Right cardiac atrium (tissue), 5 donors: Measurements from ENCODE around the gene BEGAIN. TPM values are rescaled to one million over a fixed set of nuclear protein-coding genes. Genes with fewer than 3 reads are reported as not detected.

Source experiments
- ATAC-seq, 2 donors: fragments of 200-7000 bp; cut with Tn5 transposase; one replicate each; pipeline versions ENCODE4 v1.8.0 to v1.9.1; 2020; ENCODE audit warnings: moderate library complexity in 2 of 2, mild to moderate bottlenecking in 1 of 2
- DNase-seq, 3 donors: peaks; one replicate each; pipeline ENCODE4 v3.0.0-alpha.2; 2020
- H3K27ac ChIP-seq: one replicate; pipeline ENCODE4 v1.5.1; 2013; ENCODE audit warnings: mild to moderate bottlenecking, low read length, control low read depth, moderate library complexity
- H3K27me3 ChIP-seq: one replicate; pipeline ENCODE4 v1.6.1; 2013; ENCODE audit not compliant: control insufficient read depth, insufficient read depth
- H3K4me1 ChIP-seq: one replicate; pipeline ENCODE4 v1.6.1; 2013; ENCODE audit warnings: low read length; ENCODE audit not compliant: control insufficient read depth, insufficient read depth
- H3K4me3 ChIP-seq: one replicate; pipeline ENCODE4 v1.5.1; 2013; ENCODE audit warnings: low read length, control low read depth
- H3K9me3 ChIP-seq: one replicate; pipeline ENCODE4 v1.6.1; 2013; ENCODE audit warnings: low read length; ENCODE audit not compliant: control insufficient read depth
- WGBS: extraction: QIAGEN DNeasy Blood & Tissue Kit; methylation state at CpG from one replicate; pipeline ENCODE4 v1.1.7; 2013; 5-methylcytosine and 5-hydroxymethylcytosine counted together
- intact Hi-C, 4 donors: fragments of 100-400 bp; cut with DNase I; formaldehyde crosslinking; loops; one replicate each; pipeline versions ENCODE4 v1.11.0 to v1.14.0; 2022 to 2023
- polyA plus RNA-seq: library from polyadenylated mRNA; stranded (reverse); fragments of 200-250 nt; gene quantifications from one replicate; pipeline ENCODE4 v1.2.3, GENCODE V29; 2013
- total RNA-seq, 4 donors: library from RNA; stranded (reverse); fragmentation: NEBNext Ultra II Directional; extraction: Animal tissue kit (Norgen Biotek cat#: 25700); gene quantifications; one replicate each; pipeline ENCODE4 v1.2.1, GENCODE V29; 2021
- donor health status: healthy with polysubstance abuse.
- donor health status: DM: no; HTN: yes; CAD: no.
- donor health status: DM: no; HTN: no; CAD: no.
- donor health status: DM: no; HTN: yes; CAD: no; lungs with severe emphysema.
- donor health status: DM: yes; HTN: yes; CAD: no.

The BEGAIN gene
- total and polyA plus RNA-seq, 5 donors: 1.4 to 2.7 (median 1.6) TPM

DNA sequence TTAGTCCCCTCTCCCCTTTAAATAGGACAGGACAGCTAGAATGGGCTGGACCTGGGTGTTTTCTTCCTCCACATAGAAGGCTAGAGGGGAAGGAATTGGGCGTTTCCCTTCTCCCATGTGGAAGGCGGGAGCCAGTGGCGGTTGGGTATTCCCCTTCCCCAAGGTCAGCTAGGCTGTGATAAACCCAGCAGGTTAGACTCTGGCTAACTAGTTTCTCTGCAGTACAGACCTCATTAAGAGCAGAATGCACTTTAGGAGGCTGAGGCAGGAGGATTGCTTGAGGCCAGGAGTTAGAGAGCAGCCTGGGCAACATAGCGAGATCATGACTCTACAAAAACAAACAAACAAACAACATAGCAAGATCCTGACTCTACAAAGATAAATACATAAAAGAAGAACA is 92.6 kb downstream of the BEGAIN start:
- DNase-seq (no peak), ATAC-seq (no peak)
- 84% methylated on average over 4 of the region's 4 CpGs for WGBS
- intact Hi-C loops: no loop called here
- Histone ChIP-seq H3K4me1 (no peaks in the 10 kb centered on the region), H3K4me3 (no peak overlapping the region), H3K9me3 (no peaks in the 10 kb centered on the region), H3K27me3 (no peaks in the 10 kb centered on the region), H3K27ac (no peak overlapping the region)

DNA sequence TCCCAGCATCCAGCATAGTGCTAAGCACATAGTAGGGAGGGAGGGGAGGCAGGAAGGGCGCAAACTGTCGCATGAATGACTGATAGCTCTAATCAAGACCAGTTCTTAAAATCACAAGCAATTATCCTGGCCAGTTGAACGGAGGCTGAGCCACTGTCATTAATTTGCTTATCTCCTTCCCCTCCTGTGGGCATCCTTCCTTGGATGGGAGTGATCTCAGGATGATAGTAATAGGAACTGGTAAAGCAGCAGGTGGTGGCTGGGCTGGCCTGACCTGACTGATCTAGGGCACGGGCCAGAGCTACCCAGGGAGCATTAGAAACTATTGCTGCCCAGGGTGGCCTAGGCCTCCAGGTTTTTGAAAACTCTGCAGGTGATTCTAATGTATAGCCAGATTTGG is 97.0 kb downstream of the BEGAIN start:
- WGBS: 83% methylated on average over 4 of the region's 4 CpGs
- ATAC-seq (no peak), DNase-seq (no peak)

DNA sequence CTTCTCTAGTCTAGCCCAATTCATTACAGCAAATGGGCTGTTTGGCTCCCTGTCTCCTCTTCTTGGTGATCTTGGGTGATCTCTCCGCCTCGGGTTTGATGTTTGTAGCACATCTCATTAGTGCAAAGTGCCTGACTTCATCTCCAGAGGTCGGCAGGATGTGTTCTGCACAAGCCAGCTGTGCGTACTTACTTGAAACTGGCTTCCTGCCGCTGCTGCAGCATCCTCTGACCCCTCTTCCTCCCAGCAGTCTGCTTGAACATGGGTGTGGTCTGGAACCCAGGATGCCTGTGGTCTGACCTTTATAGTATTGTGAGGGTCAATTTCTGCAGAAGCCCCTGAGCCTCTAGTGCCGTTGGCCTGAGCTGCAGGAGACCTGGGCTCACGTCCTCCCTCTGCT is 99.2 kb downstream of the BEGAIN start:
- Histone ChIP-seq H3K27ac (no peak overlapping the region), H3K9me3 (no peaks in the 10 kb centered on the region), H3K4me3 (no peak overlapping the region), H3K4me1 (no peaks in the 10 kb centered on the region), H3K27me3 (no peaks in the 10 kb centered on the region)
- 68% methylated on average over 7 of the region's 7 CpGs for WGBS
- ATAC-seq: no peak
- no peak for DNase-seq
- intact Hi-C loops: no loop called here

More for the DNA sequence above, 97.0 kb downstream of the BEGAIN start:
- H3K27me3 ChIP-seq: no peaks in the 10 kb centered on the region
- no peak overlapping the region for H3K27ac ChIP-seq
- intact Hi-C loops: no loop called here
- H3K4me3 ChIP-seq: no peak overlapping the region
- H3K9me3 ChIP-seq: no peaks in the 10 kb centered on the region
- no peaks in the 10 kb centered on the region for H3K4me1 ChIP-seq

- no peaks in the 10 kb centered on the region for H3K4me1 ChIP-seq
- H3K27me3 ChIP-seq: no peaks in the 10 kb centered on the region
- no peaks in the 10 kb centered on the region for H3K9me3 ChIP-seq
- intact Hi-C loops: no loop called here
- no peak for DNase-seq
- ATAC-seq: no peak
- H3K27ac ChIP-seq: no peak overlapping the region
- H3K4me3 ChIP-seq: no peak overlapping the region
Measured at GRCh38 chr14:100487304-100487703, 99.9 kb downstream of the BEGAIN start.

Other genes starting within 250 kb of the BEGAIN start
- 1 to 10 TPM; 4.4 to 6.3 (median 5.3) TPM for gene WDR25, start 210.9 kb downstream of the BEGAIN start, total RNA-seq
- gene WDR25, start 210.9 kb downstream of the BEGAIN start, polyA plus RNA-seq: 4.6 TPM
- gene DLK1, start 139.5 kb upstream of the BEGAIN start, total RNA-seq: not detected
- gene DLK1, start 139.5 kb upstream of the BEGAIN start, polyA plus RNA-seq: 0.07 TPM
- gene MEG3, start 238.7 kb upstream of the BEGAIN start, total RNA-seq: 10 to 100 TPM; 10.4 to 35.3 (median 18.3) TPM
- gene MEG3, start 238.7 kb upstream of the BEGAIN start, polyA plus RNA-seq: 32.9 TPM